Smooth muscle cell (in vitro differentiated cells): ENCODE measurements around the gene SPATA18. TPM values are rescaled to one million over a fixed set of nuclear protein-coding genes. Genes with fewer than 3 reads are reported as not detected.

Experiments
- DNase-seq: peaks from one replicate; lab custom pipeline; 2025; ENCODE audit not compliant: unreplicated experiment; lab: John Stamatoyannopoulos, UW
- H2AFZ ChIP-seq: fragments of 200-600 bp; sonication (generic); 2 replicates; pipeline ENCODE4 v1.6.0; 2016; ENCODE audit warnings: antibody characterized with exemption, low read depth, mild to moderate bottlenecking
- H3F3A ChIP-seq: fragments of 200-600 bp; sonication (generic); 2 replicates; pipeline ENCODE4 v1.6.0; 2017; ENCODE audit warnings: antibody characterized with exemption, low read depth
- H3K27ac ChIP-seq: fragments of 200-600 bp; sonication (generic); 2 replicates; pipeline ENCODE4 v1.5.1; 2016; ENCODE audit warnings: low read depth, mild to moderate bottlenecking
- H3K27me3 ChIP-seq: fragments of 200-600 bp; sonication (generic); 2 replicates; pipeline ENCODE4 v1.6.1; 2016; ENCODE audit warnings: low read depth, mild to moderate bottlenecking
- H3K36me3 ChIP-seq: fragments of 200-600 bp; sonication (generic); 2 replicates; pipeline ENCODE4 v1.5.1; 2016; ENCODE audit warnings: low read depth
- H3K4me1 ChIP-seq: fragments of 200-600 bp; sonication (generic); 2 replicates; pipeline ENCODE4 v1.5.1; 2016; ENCODE audit warnings: low read depth
- H3K4me2 ChIP-seq: fragments of 200-600 bp; sonication (generic); 2 replicates; pipeline ENCODE4 v1.6.0; 2016; ENCODE audit warnings: mild to moderate bottlenecking
- H3K4me3 ChIP-seq: fragments of 200-600 bp; sonication (generic); 2 replicates; pipeline ENCODE4 v1.5.1; 2016; ENCODE audit warnings: mild to moderate bottlenecking
- H3K79me2 ChIP-seq: fragments of 200-600 bp; sonication (generic); 2 replicates; pipeline ENCODE4 v1.6.0; 2016; ENCODE audit warnings: low read depth, mild to moderate bottlenecking
- H3K9ac ChIP-seq: fragments of 200-600 bp; sonication (generic); 2 replicates; pipeline ENCODE4 v1.6.0; 2016; ENCODE audit warnings: low read depth
- H3K9me3 ChIP-seq: fragments of 200-600 bp; sonication (generic); replicated peaks from 2 replicates; pipeline ENCODE4 v1.5.1; 2016; ENCODE audit warnings: low read depth
- H4K20me1 ChIP-seq: fragments of 200-600 bp; sonication (generic); 2 replicates; pipeline ENCODE4 v1.6.0; 2016; ENCODE audit warnings: low read depth
- CTCF ChIP-seq: fragments of 200-600 bp; sonication (generic); IDR thresholded peaks from 2 replicates; pipeline ENCODE4 v1.5.1; 2017; ENCODE audit warnings: borderline replicate concordance, mild to moderate bottlenecking, antibody characterized with exemption; ENCODE audit not compliant: insufficient read depth, poor library complexity, severe bottlenecking
- WGBS: methylation state at CpG from one replicate; pipeline ENCODE4 v1.1.7; 2016; ENCODE audit warnings: low lambda C conversion rate; 5-methylcytosine and 5-hydroxymethylcytosine counted together
- polyA plus RNA-seq: library from polyadenylated mRNA; unstranded; fragments of >200 nt; fragmentation: Nextera tagmentation; extraction: Ambion mirVana; gene quantifications from 2 replicates; pipeline ENCODE4 v1.2.1, GENCODE V29; 2016
- total RNA-seq: library from RNA; depleted of rRNA; stranded (reverse); fragments of >200 nt; gene quantifications from 2 replicates; pipeline ENCODE4 v1.2.3, GENCODE V29; 2014

The SPATA18 gene
- total and polyA plus RNA-seq, 2 experiments from 2014 or later, result 8.9 to 21.2 TPM

- Histone ChIP-seq H3K36me3 (no peaks in the 10 kb centered on the region), H3K4me2 (no peak overlapping the region), H3K4me1 (no peaks in the 10 kb centered on the region), H3K79me2 (no peaks in the 10 kb centered on the region), H2AFZ (no peak overlapping the region), H4K20me1 (no peaks in the 10 kb centered on the region), H3F3A (no peaks in the 10 kb centered on the region), H3K9ac (no peak overlapping the region), H3K27me3 (no peaks in the 10 kb centered on the region), H3K4me3 (no peak overlapping the region), H3K27ac (no peak overlapping the region), H3K9me3 (no peaks in the 10 kb centered on the region)
- DNase-seq, result no peak
- WGBS, result 86% methylated on average over 2 of the region's 2 CpGs
- no peak for TF ChIP-seq CTCF
These were observed 91.7 kb downstream of the SPATA18 start for GRCh38 chr4:52142816-52143215.

- no peak for DNase-seq
- Histone ChIP-seq H2AFZ (no peak overlapping the region), H3K27ac (no peak overlapping the region), H3K27me3 (no peaks in the 10 kb centered on the region), H3K4me2 (no peak overlapping the region), H3K36me3 (no peaks in the 10 kb centered on the region), H4K20me1 (no peaks in the 10 kb centered on the region), H3K4me1 (no peaks in the 10 kb centered on the region), H3K79me2 (no peaks in the 10 kb centered on the region), H3K4me3 (no peak overlapping the region), H3K9me3 (no peaks in the 10 kb centered on the region), H3K9ac (no peak overlapping the region), H3F3A (no peaks in the 10 kb centered on the region)
- 91% methylated on average over 3 of the region's 3 CpGs for WGBS
- no peak for TF ChIP-seq CTCF
These were observed 92.7 kb downstream of the SPATA18 start for GRCh38 chr4:52143815-52144214.

GRCh38 chr4:52144372-52144771, 93.3 kb downstream of the SPATA18 start:
- 88% methylated on average over 7 of the region's 7 CpGs for WGBS
- H3K27ac ChIP-seq, result no peak overlapping the region

More at GRCh38 chr4:52144372-52144771, 93.3 kb downstream of the SPATA18 start:
- no peak overlapping the region for H3K4me3 ChIP-seq
- H4K20me1 ChIP-seq, result no peaks in the 10 kb centered on the region
- H3K36me3 ChIP-seq, result no peaks in the 10 kb centered on the region
- no peak for DNase-seq
- no peaks in the 10 kb centered on the region for H3F3A ChIP-seq
- H3K4me2 ChIP-seq, result no peak overlapping the region
- H3K4me1 ChIP-seq, result no peaks in the 10 kb centered on the region
- no peak overlapping the region for H3K9ac ChIP-seq
- no peak overlapping the region for H2AFZ ChIP-seq
- no peaks in the 10 kb centered on the region for H3K79me2 ChIP-seq
- H3K27me3 ChIP-seq, result no peaks in the 10 kb centered on the region
- H3K9me3 ChIP-seq, result no peaks in the 10 kb centered on the region
- TF ChIP-seq CTCF, result no peak

Other genes with a start within 250 kb of the SPATA18 start
- 22.9 and 31.5 TPM in 2 replicates for gene DCUN1D4, start 208.2 kb upstream of the SPATA18 start, total RNA-seq
- 14.1 and 19.8 TPM in 2 replicates for gene DCUN1D4, start 208.2 kb upstream of the SPATA18 start, polyA plus RNA-seq
- 0.45 and 0.85 TPM in 2 replicates for gene LRRC66, start 30.9 kb upstream of the SPATA18 start, total RNA-seq
- 0.46 TPM in 1 of 2 replicates, not detected in the other for gene LRRC66, start 30.9 kb upstream of the SPATA18 start, polyA plus RNA-seq
- gene SGCB, start 13.0 kb upstream of the SPATA18 start, total RNA-seq, result 35.9 and 43.9 TPM in 2 replicates
- 40.3 and 57.3 TPM in 2 replicates for gene SGCB, start 13.0 kb upstream of the SPATA18 start, polyA plus RNA-seq